RPMI7951 (cell line): ENCODE results near the gene CAMTA1. TPM values are rescaled to one million over a fixed set of nuclear protein-coding genes. Genes with fewer than 3 reads are reported as not detected.

Experiments used
- DNase-seq: peaks from one replicate; pipeline ENCODE4 v3.0.0-alpha.2; 2012; ENCODE audit warnings: low read depth
- total RNA-seq: library from RNA; depleted of rRNA; stranded (reverse); fragments of >200 nt; shearing (Covaris generic); gene quantifications from 2 replicates; pipeline ENCODE4 v1.2.3, GENCODE V29; 2014

Gene CAMTA1
- total RNA-seq, 1 experiment from 2014 or later, result 91.0 TPM

- no peak for DNase-seq
These were observed 443.9 kb downstream of the CAMTA1 start for GRCh38 chr1:7229186-7229585.

- DNase-seq, result peak; percentile 67
These were observed 444.7 kb downstream of the CAMTA1 start for GRCh38 chr1:7229696-7230631.

- DNase-seq, result no peak
These were observed 447.4 kb downstream of the CAMTA1 start for GRCh38 chr1:7232441-7233236.

GRCh38 chr1:7233237-7233540, 447.9 kb downstream of the CAMTA1 start:
- no peak for DNase-seq

GRCh38 chr1:7233646-7234470, 448.6 kb downstream of the CAMTA1 start:
- DNase-seq, result no peak

- DNase-seq, result no peak
These were observed 449.2 kb downstream of the CAMTA1 start for GRCh38 chr1:7234471-7234755.

GRCh38 chr1:7235871-7236517, 450.7 kb downstream of the CAMTA1 start:
- no peak for DNase-seq

- no peak for DNase-seq
These were observed 451.7 kb downstream of the CAMTA1 start for GRCh38 chr1:7236844-7237515.

GRCh38 chr1:7247158-7247557, 461.9 kb downstream of the CAMTA1 start:
- peak; percentile 58 for DNase-seq

- no peak for DNase-seq
These were observed 462.7 kb downstream of the CAMTA1 start for GRCh38 chr1:7247791-7248548.

- no peak for DNase-seq
These were observed 463.4 kb downstream of the CAMTA1 start for GRCh38 chr1:7248549-7249199.

GRCh38 chr1:7249516-7249915, 464.3 kb downstream of the CAMTA1 start:
- no peak for DNase-seq

GRCh38 chr1:7250176-7250575, 464.9 kb downstream of the CAMTA1 start:
- DNase-seq, result peak; percentile 43

- no peak for DNase-seq
These were observed 465.6 kb downstream of the CAMTA1 start for GRCh38 chr1:7250597-7251453.

- no peak for DNase-seq
These were observed 466.2 kb downstream of the CAMTA1 start for GRCh38 chr1:7251454-7251800.

GRCh38 chr1:7252411-7253117, 467.3 kb downstream of the CAMTA1 start:
- no peak for DNase-seq

- DNase-seq, result peak; percentile 60
These were observed 467.8 kb downstream of the CAMTA1 start for GRCh38 chr1:7253118-7253480.

- DNase-seq, result no peak
These were observed 468.8 kb downstream of the CAMTA1 start for GRCh38 chr1:7253988-7254587.
